Kidney (tissue), 14 donors: ENCODE measurements around the gene SERTM1. TPM values are rescaled to one million over a fixed set of nuclear protein-coding genes. Genes with fewer than 3 reads are reported as not detected.

Experiments
- DNase-seq, 5 donors: peaks; one replicate each; pipeline ENCODE4 v3.0.0-alpha.2; 2013 to 2020
- FAIRE-seq: peaks from 2 replicates; lab custom pipeline; 2012; peaks lifted over from hg19 to GRCh38; lab: Jason Lieb, UNC
- H3K27ac ChIP-seq, 2 donors: one replicate each; pipeline ENCODE4 v1.7.0; 2013; ENCODE audit warnings: low read depth in 2 of 2, low read length in 2 of 2, inconsistent platforms in 1 of 2
- H3K27me3 ChIP-seq: one replicate; pipeline ENCODE4 v1.7.1; 2013; ENCODE audit warnings: low read length, inconsistent platforms; ENCODE audit not compliant: control insufficient read depth, insufficient read depth
- H3K36me3 ChIP-seq, 3 donors: one replicate each; pipeline versions ENCODE4 v1.7.0 to v1.7.1; 2013; ENCODE audit warnings: low read length in 3 of 3, control low read depth in 1 of 3, inconsistent platforms in 1 of 3; ENCODE audit not compliant: insufficient read depth in 3 of 3, control insufficient read depth in 2 of 3
- H3K4me1 ChIP-seq, 3 donors: one replicate each; pipeline versions ENCODE4 v1.7.0 to v1.7.1; 2013; ENCODE audit warnings: low read length in 3 of 3, inconsistent platforms in 1 of 3, low read depth in 1 of 3; ENCODE audit not compliant: control insufficient read depth in 2 of 3, insufficient read depth in 2 of 3
- H3K4me3 ChIP-seq, 3 donors: one replicate each; pipeline versions ENCODE4 v1.7.0 to v1.8.1; 2013; ENCODE audit warnings: low read length in 3 of 3, control low read depth in 1 of 3, inconsistent platforms in 1 of 3
- H3K9ac ChIP-seq, 3 donors: one replicate each; pipeline versions ENCODE4 v1.7.0 to v1.7.1; 2013; ENCODE audit warnings: low read length in 3 of 3, control low read depth in 1 of 3, inconsistent platforms in 1 of 3
- H3K9me3 ChIP-seq, 3 donors: one replicate each; pipeline versions ENCODE4 v1.7.0 to v1.7.1; 2013; ENCODE audit warnings: low read length in 3 of 3, control low read depth in 1 of 3, inconsistent platforms in 1 of 3; ENCODE audit not compliant: control insufficient read depth in 2 of 3, insufficient read depth in 1 of 3
- intact Hi-C: fragments of 100-400 bp; cut with DNase I; formaldehyde crosslinking; loops from one replicate; pipeline ENCODE4 v1.11.1; 2022
- polyA plus RNA-seq: library from polyadenylated mRNA; stranded (reverse); fragments of 350-450 nt; fragmentation: Illumina TruSeq; extraction: RNeasy Lipid Tissue Mini Kit (QIAGEN cat#74804); gene quantifications from one replicate; pipeline ENCODE4 v1.2.3, GENCODE V29; 2014; ENCODE audit warnings: low read depth, low replicate concordance; ENCODE audit not compliant: insufficient read depth
- total RNA-seq: library from RNA; stranded (reverse); fragmentation: NEBNext Ultra II Directional; extraction: Animal tissue kit (Norgen Biotek cat#: 25700); gene quantifications from one replicate; pipeline ENCODE4 v1.2.1, GENCODE V29; 2021
- TF ChIP-seq, protein P1 (sequence below): IDR thresholded peaks from 3 replicates; pipeline ENCODE4 v1.5.1; 2012; ENCODE audit warnings: mild to moderate bottlenecking, moderate library complexity, borderline replicate concordance; ENCODE audit not compliant: insufficient read depth; ENCODE audit errors: extremely low read depth
- donor health status: control.
- donor health status: control.
- donor health status: control.
- donor health status: control.
- donor health status: control.
- donor health status: DM: yes; HTN: yes; CAD: no.
- donor health status: Normal renal cell carcinoma (clear cell type).

SERTM1 gene
- total and polyA plus RNA-seq, 2 donors from 2014 or later, result not detected

DNA sequence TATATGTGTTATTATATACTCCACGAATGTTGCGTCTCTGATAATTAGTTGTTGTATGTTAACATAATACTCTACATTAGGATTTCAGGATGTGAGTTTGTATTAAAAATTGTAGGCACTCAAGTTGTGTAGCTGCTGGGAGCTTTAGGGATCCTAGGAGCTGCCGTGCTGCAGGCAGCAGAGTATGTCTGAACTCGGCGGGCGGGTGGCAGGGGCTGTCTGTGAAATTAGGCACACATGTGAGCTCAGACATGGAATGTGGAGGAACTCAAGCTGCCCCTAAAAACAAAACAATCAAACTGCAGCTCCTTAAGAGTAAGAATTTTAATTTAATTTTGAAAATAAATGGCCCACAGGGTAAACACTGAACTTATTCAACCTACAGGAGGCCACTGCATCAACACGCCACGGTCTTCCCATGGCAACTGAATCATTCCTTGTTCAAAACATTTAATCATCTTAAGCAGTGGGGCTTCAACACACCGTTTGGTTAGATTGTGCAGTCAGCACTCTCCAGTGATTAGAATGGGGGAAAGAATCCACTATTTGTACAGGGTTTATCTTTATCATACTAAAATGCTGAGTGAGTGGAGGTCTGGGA is 22.7 kb downstream of the SERTM1 start:
- Histone ChIP-seq H3K27ac (no peak overlapping the region), H3K36me3 (no peaks in the 10 kb centered on the region), H3K9me3 (no peaks in the 10 kb centered on the region), H3K27me3 (no peaks in the 10 kb centered on the region), H3K9ac (no peak overlapping the region), H3K4me3 (no peak overlapping the region), H3K4me1 (no peaks in the 10 kb centered on the region)
- FAIRE-seq, result no peak
- intact Hi-C loops, result no loop called here
- DNase-seq, result peak in 2 of 5 donors; percentile 19 to 25
- TF ChIP-seq, protein P1, sequence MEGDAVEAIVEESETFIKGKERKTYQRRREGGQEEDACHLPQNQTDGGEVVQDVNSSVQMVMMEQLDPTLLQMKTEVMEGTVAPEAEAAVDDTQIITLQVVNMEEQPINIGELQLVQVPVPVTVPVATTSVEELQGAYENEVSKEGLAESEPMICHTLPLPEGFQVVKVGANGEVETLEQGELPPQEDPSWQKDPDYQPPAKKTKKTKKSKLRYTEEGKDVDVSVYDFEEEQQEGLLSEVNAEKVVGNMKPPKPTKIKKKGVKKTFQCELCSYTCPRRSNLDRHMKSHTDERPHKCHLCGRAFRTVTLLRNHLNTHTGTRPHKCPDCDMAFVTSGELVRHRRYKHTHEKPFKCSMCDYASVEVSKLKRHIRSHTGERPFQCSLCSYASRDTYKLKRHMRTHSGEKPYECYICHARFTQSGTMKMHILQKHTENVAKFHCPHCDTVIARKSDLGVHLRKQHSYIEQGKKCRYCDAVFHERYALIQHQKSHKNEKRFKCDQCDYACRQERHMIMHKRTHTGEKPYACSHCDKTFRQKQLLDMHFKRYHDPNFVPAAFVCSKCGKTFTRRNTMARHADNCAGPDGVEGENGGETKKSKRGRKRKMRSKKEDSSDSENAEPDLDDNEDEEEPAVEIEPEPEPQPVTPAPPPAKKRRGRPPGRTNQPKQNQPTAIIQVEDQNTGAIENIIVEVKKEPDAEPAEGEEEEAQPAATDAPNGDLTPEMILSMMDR, result no peak

DNA sequence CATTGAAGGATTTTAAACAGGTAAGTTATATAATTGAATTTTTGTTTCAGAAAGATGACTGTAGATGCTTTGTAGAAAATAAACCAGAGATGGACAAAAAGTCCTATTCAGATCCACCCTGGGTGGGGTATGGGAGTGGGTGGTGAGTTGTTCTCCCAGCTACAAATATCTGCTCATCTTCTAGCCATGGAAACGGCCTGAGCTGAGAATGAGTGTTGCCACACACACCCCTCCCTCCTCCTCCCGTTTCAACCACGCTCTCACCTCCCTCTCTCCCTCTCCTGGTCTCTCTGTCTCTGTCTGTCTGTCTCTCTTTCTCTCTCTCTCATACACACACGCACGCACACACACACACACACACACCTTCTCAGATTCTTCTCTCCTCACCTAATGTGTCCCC is 26.4 kb downstream of the SERTM1 start:
- Histone ChIP-seq H3K9ac (no peak overlapping the region), H3K27me3 (no peaks in the 10 kb centered on the region), H3K4me1 (no peaks in the 10 kb centered on the region), H3K36me3 (no peaks in the 10 kb centered on the region), H3K9me3 (no peaks in the 10 kb centered on the region), H3K27ac (no peak overlapping the region), H3K4me3 (no peak overlapping the region)
- TF ChIP-seq, protein P1, result no peak
- intact Hi-C loops, result no loop called here
- FAIRE-seq, result no peak
- no peak for DNase-seq

DNA sequence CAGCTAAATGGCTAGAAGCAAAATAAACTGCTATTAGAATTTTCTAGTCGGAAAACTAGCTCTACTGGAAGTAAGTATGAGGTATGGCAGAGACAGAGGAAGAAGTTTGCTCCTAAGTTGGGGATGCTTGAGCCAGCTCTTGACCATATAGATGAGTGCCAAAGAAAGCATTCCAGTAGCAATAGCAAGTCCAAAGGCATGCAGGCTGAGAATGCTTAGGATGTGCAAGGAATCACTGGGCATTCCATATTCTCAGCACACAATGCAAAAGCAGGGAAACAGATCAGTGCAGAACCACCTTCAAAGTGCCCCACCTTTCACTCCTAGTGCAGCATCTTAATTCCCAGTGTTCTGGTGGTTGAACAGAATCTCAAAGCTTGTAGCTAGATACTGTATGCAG is 32.9 kb downstream of the SERTM1 start:
- Histone ChIP-seq H3K36me3 (no peaks in the 10 kb centered on the region), H3K4me1 (no peaks in the 10 kb centered on the region), H3K9me3 (no peaks in the 10 kb centered on the region), H3K9ac (no peak overlapping the region), H3K27ac (no peak overlapping the region), H3K4me3 (no peak overlapping the region), H3K27me3 (no peaks in the 10 kb centered on the region)
- intact Hi-C loops, result no loop called here
- FAIRE-seq, result no peak
- no peak for DNase-seq
- TF ChIP-seq, protein P1, result no peak
